ENCODE results near the gene TNP2.

TNP2 gene

DNA sequence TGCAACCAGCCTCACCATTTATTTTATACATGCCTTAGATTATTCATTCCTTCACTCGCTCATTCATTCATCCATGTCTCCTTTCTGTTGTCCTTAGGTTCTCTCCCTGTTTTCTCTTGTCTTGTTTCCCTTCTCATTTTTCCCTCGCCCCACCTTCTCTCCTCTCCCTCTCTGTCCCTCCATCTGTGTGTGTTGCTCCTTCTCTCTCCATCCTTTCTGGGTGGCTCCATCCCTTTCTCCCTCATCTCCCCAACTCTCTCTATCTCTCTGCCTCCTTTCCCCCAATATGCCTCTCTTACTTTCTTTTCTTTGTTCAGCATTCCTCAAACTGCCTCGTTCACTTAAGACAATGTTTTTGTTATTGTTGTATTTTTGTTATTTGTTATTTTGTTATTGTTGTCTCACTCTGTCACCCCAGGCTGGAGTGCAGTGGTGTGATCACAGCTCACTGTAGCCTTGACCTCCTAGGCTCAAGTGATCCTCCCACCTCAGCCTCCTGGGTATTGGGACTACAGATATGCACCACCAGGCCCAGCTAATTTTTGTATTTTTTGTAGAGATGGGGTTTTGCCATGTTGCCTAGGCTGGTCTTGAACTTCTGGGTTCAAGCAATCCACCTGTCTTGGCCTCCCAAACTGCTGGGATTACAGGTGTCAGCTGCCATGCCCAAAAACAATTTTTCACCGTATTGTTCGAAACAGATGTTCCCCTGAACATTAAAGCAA lies 27.5 kb downstream of the TNP2 start:
- H3K4me3 ChIP-seq (ENCODE audit: low read length), result no peak overlapping the region
- TF ChIP-seq CTCF (conservative IDR thresholded peaks at IDR 0.05; ENCODE audit: low read depth, low read length), result no peak
- DNase-seq (ENCODE audit: low read depth), result no peak

DNA sequence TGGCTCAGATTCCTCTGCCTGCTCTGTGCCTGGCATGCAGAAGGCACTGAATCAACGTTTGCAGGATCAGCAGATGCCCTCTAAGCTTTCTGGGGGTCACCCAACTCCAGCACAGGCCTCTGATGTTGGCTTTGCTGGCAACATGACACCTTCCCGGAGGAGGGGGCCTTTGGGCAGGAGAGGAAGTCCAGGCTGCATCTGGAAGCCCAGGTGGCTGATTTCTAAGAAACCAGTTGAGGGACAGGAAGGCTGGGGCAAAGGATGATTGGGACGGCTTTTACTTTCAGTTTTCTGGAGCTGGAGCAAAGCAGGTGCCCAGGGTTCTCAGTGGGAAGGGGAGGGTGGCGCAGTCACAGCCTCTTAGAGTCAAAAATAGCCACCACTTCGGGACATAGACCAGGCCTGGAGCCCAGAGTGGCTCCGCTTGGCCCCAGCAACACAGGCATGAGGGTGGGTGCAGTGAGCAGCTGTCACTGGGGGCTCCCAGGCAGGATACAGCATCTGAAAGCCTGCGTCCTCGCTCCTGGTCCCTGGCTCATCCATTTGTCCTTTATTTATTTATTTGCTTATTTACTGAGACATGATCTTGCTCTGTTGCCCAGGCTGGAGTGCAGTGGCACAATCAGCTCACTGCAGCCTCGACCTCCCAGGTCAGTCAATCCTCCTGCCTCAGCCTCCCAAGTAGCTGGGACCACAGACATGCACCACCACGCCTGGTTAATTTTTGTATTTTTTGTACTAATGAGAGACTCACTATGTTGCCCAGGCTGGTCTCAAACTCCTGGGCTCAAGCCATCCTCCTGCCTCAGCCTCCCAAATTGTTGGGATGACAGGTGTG lies 28.3 kb downstream of the TNP2 start:
- H3K4me3 ChIP-seq (ENCODE audit: low read length), result no peak overlapping the region
- no peak for DNase-seq (ENCODE audit: low read depth)
- no peak for TF ChIP-seq CTCF (conservative IDR thresholded peaks at IDR 0.05; ENCODE audit: low read depth, low read length)

GRCh38 chr16:11239644-11240632 lies 29.2 kb downstream of the TNP2 start:
- DNase-seq (ENCODE audit: low read depth), result no peak
- H3K4me3 ChIP-seq (ENCODE audit: low read length), result no peak overlapping the region
- TF ChIP-seq CTCF (conservative IDR thresholded peaks at IDR 0.05; ENCODE audit: low read depth, low read length), result no peak

GRCh38 chr16:11238272-11239202 lies 30.6 kb downstream of the TNP2 start:
- no peak overlapping the region for H3K4me3 ChIP-seq (ENCODE audit: low read length)
- TF ChIP-seq CTCF (conservative IDR thresholded peaks at IDR 0.05; ENCODE audit: low read depth, low read length), result no peak
- DNase-seq (ENCODE audit: low read depth), result no peak

DNA sequence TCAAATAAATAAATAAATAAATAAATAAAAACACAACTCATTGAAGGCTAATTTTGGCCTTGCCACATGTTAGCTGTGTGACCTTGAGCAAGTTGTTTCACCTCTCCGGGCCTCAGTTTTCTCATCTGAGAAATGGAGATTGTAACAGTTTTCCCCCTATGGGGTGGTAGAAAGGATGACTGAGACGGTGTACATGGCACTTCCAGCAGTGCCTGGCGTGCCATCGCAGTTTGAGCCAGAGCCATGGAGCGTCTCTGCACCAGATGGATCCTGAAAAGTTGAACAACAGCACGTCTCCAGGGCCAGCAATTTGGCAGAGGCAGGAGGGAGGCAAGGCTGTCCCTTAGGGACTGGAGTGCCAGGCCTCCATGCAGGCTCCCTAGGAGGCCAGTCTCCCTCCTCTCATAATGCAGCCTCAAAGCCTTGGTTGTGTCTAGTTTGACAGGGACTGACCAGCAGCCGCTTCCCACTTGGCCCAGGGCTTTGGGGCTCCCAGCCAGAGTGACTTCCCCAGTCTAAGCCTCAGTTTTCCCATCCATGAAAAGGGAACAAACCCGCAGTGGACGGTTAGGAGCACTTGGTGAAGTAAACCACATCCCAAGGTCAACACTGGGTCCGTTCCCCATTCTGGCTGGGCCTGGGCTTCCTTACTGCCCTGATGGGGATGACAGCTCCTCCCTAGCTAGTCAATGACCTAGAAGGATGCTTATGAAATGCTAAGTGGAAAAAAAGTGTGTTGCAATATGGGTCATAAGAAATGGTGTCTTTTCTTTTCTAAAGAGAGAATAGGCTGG lies 32.5 kb downstream of the TNP2 start:
- TF ChIP-seq CTCF (conservative IDR thresholded peaks at IDR 0.05; ENCODE audit: low read depth, low read length), result no peak
- no peak overlapping the region for H3K4me3 ChIP-seq (ENCODE audit: low read length)
- no peak for DNase-seq (ENCODE audit: low read depth)

Data from retinal pigment epithelial cell (primary cell).